GM12873 (cell line): ENCODE results near the gene NAA80.

Experiments used
- CTCF ChIP-seq: IDR thresholded peaks from 2 replicates; pipeline ENCODE4 v1.5.1; 2012; ENCODE audit warnings: low read depth, mild to moderate bottlenecking, moderate library complexity, low read length, control low read depth; ENCODE audit not compliant: insufficient read depth; ENCODE audit errors: missing control alignments

The NAA80 gene

GRCh38 chr3:50269460-50269859, 29.7 kb downstream of the NAA80 start:
- TF ChIP-seq CTCF: no peak

DNA sequence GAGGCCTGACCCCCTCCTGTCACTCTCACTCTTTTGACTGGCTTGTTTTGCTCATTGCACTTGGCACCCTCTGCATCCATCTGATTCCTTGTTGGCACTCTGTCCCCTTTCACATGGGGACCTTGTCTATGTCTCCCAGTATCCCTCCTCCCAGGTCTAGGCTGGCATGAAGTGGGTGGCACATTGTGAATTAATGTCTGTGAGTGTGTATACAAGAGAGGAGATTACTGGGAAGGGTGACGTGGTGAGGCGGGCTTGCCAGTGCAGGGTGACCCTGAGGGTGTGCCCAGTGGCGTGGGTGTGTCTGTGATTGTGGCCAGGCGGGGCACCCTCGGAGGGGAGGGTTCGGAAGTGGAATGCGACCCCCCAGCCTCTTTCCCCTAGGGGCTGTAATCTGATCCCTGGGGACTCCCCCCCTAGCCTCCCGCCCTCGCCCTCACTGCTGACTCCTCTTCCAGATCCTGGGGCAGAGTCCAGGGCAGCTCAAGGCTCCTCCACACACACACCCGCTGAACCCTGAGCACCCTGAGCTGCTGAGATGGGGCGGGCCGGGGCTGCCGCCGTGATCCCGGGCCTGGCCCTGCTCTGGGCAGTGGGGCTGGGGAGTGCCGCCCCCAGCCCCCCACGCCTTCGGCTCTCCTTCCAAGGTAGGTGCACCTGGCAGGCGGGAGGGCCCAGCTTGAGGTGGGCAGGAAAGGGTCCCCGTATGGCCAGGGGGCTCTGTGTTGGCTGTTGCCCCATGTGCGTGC, 30.3 kb downstream of the NAA80 start, which contains the start of gene SEMA3B:
Gene SEMA3B (plus strand): TSS at position 445 of the 749 bp plus-strand sequence. CDS start 94 bp downstream, at position 539.
- no peak for TF ChIP-seq CTCF

GRCh38 chr3:50268276-50268675, 30.9 kb downstream of the NAA80 start:
- no peak for TF ChIP-seq CTCF

DNA sequence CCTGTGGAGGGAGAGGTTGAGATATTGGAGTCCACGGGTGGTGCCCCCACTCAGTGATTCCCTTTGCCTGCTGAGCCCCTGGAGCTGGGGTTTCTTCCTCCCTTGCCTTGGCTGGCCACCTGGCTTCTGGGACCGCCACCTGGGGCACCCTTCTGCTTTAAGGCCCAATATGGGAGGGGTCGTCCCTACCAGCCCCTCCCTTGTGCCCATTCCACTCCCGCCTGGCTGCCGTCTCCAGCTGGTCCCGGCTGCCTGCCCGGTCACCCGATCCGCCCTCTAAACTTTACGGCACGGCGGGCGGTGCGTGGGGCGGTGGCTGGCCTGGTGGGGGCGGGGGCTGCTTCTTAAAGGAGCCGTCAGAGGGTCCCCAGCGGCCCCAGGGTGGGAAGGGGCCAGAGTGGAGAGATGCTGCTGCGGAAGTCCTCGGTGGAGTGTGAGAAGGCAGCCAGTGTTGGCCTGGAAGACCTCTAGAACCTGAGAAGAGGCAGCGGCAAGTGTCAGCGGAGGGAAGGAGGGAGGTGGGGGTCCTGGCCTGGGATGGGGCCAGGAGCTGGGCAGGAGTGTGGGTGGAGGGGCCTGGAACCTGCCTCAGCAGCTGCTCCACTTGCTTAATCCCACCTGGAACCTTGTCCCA, 31.8 kb downstream of the NAA80 start:
- no peak for TF ChIP-seq CTCF

- no peak for TF ChIP-seq CTCF
These were observed 32.4 kb downstream of the NAA80 start for GRCh38 chr3:50266836-50267235.

GRCh38 chr3:50266017-50266416, 33.2 kb downstream of the NAA80 start:
- no peak for TF ChIP-seq CTCF

DNA sequence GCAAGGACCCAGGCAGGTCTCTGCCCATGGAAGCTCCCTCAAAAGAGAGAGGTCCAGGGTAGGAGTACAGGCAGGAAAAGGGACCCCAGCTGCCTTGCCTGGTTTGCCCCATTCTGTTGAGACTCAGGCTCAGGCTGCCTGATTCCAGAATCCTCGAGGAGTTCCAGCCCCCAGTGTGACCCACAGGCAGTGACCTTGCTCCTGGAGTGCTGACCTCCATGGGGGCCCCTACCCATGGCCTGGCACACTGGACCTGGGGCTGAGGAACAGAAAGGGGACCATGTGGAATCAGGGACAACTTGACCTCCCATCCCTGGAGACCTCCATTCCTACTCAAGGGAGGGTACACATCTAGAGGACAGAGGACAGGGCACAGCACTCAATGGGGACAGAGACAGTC, 33.6 kb downstream of the NAA80 start:
- TF ChIP-seq CTCF: no peak
